SK-N-SH (cell line): Measurements from ENCODE around the gene MCEMP1. TPM values are rescaled to one million over a fixed set of nuclear protein-coding genes. Genes with fewer than 3 reads are reported as not detected.

ENCODE experiments used
- CTCF ChIA-PET: fragments of 300-600, 350-600 bp; formaldehyde crosslinking; extraction: SDS; loops from one replicate; lab custom pipeline; 2021; lab: Yijun Ruan, JAX
- POLR2A ChIA-PET: fragments of 350-600 bp; sonication (Branson Sonifier 250); formaldehyde crosslinking; extraction: SDS; loops from one replicate; lab custom pipeline; 2020; ENCODE audit warnings: antibody characterized with exemption, inconsistent platforms; lab: Yijun Ruan, JAX
- DNase-seq: peaks from one replicate; pipeline ENCODE4 v3.0.0; 2012
- H2AFZ ChIP-seq: fragments of 200-600 bp; sonication (generic); 2 replicates; pipeline ENCODE4 v1.8.1; 2016; ENCODE audit warnings: antibody characterized with exemption, mild to moderate bottlenecking, low read depth
- H3F3A ChIP-seq: fragments of 200-600 bp; sonication (generic); replicated peaks from 2 replicates; pipeline ENCODE3; 2016; ENCODE audit warnings: antibody characterized with exemption, mild to moderate bottlenecking; ENCODE audit not compliant: insufficient read depth
- H3K27ac ChIP-seq, 2 experiments: fragments of 200-500 bp in 1 of 2; fragments of 200-600 bp in 1 of 2; sonication (Bioruptor generic) in 1 of 2; sonication (generic), shearing (Covaris generic) in 1 of 2; 2 replicates each; pipeline versions ENCODE4 v1.5.1 to v1.6.1; 2014 to 2016; ENCODE audit warnings: low read depth in 2 of 2, inconsistent platforms in 1 of 2, low read length in 1 of 2, mild to moderate bottlenecking in 1 of 2, mixed read lengths in 1 of 2
- H3K27me3 ChIP-seq: fragments of 200-600 bp; sonication (generic), shearing (Covaris generic); 2 replicates; pipeline ENCODE4 v1.6.1; 2016; ENCODE audit warnings: mixed run types; ENCODE audit not compliant: insufficient read depth
- H3K36me3 ChIP-seq, 2 experiments: fragments of 200-500 bp in 1 of 2; fragments of 200-600 bp in 1 of 2; sonication (Bioruptor generic) in 1 of 2; sonication (generic) in 1 of 2; replicated peaks in 1 of 2; 2 replicates each; pipeline versions ENCODE3 to v1.5.1; 2014 to 2016; ENCODE audit warnings: low read length in 1 of 2, mild to moderate bottlenecking in 1 of 2; ENCODE audit not compliant: insufficient read depth in 2 of 2, control insufficient read depth in 1 of 2
- H3K4me1 ChIP-seq, 2 experiments: fragments of 200-500 bp in 1 of 2; fragments of 200-600 bp in 1 of 2; sonication (Bioruptor generic) in 1 of 2; sonication (generic), shearing (Covaris generic) in 1 of 2; 2 replicates each; pipeline versions ENCODE4 v1.5.1 to v1.6.1; 2014 to 2016; ENCODE audit warnings: low read depth in 1 of 2, low read length in 1 of 2, mixed run types in 1 of 2; ENCODE audit not compliant: insufficient read depth in 2 of 2, control insufficient read depth in 1 of 2
- H3K4me2 ChIP-seq: fragments of 200-600 bp; sonication (generic), shearing (Covaris generic); 2 replicates; pipeline ENCODE4 v1.6.1; 2017; ENCODE audit warnings: mixed run types
- H3K4me3 ChIP-seq, 2 experiments: fragments of 200-500 bp in 1 of 2; fragments of 200-600 bp in 1 of 2; sonication (Bioruptor generic) in 1 of 2; sonication (generic), shearing (Covaris generic) in 1 of 2; 2 replicates each; pipeline versions ENCODE4 v1.5.1 to v1.8.1; 2014 to 2016; ENCODE audit warnings: low read depth in 2 of 2, inconsistent platforms in 1 of 2, low read length in 1 of 2, mild to moderate bottlenecking in 1 of 2, mixed read lengths in 1 of 2, moderate library complexity in 1 of 2
- H3K79me2 ChIP-seq: fragments of 200-600 bp; sonication (generic); 2 replicates; pipeline ENCODE4 v1.8.1; 2017; ENCODE audit warnings: mild to moderate bottlenecking; ENCODE audit not compliant: insufficient read depth
- H3K9ac ChIP-seq: fragments of 200-600 bp; sonication (generic); 2 replicates; pipeline ENCODE4 v1.6.1; 2017; ENCODE audit warnings: mixed run types
- H3K9me2 ChIP-seq: fragments of 200-600 bp; sonication (generic); 2 replicates; pipeline ENCODE4 v1.6.1; 2017; ENCODE audit warnings: mixed run types
- H3K9me3 ChIP-seq: fragments of 200-600 bp; sonication (generic); 2 replicates; pipeline ENCODE4 v1.6.1; 2017; ENCODE audit warnings: mixed run types, mild to moderate bottlenecking, moderate library complexity
- H4K20me1 ChIP-seq: fragments of 200-600 bp; sonication (generic); 2 replicates; pipeline ENCODE4 v1.6.1; 2017; ENCODE audit warnings: mild to moderate bottlenecking, mixed run types; ENCODE audit not compliant: insufficient read depth
- EP300 ChIP-seq, 2 experiments: IDR thresholded peaks; 2 replicates each; pipeline versions ENCODE4 v1.4.0 to v1.6.1; 2012; ENCODE audit warnings: borderline replicate concordance in 1 of 2, low read depth in 1 of 2, low read length in 1 of 2
- FOSL2 ChIP-seq: IDR thresholded peaks from 2 replicates; pipeline ENCODE4 v1.4.0; 2012; ENCODE audit warnings: low read depth, mild to moderate bottlenecking, moderate library complexity, borderline replicate concordance
- FOXM1 ChIP-seq: IDR thresholded peaks from 2 replicates; pipeline ENCODE4 v1.4.0; 2012; ENCODE audit warnings: low read depth, mild to moderate bottlenecking
- GABPA ChIP-seq: IDR thresholded peaks from 2 replicates; pipeline ENCODE4 v1.4.0; 2012; ENCODE audit warnings: low read depth, mild to moderate bottlenecking
- GATA2 ChIP-seq: sonication (generic); formaldehyde crosslinking; IDR thresholded peaks from 2 replicates; pipeline ENCODE4 v1.5.0; 2020; ENCODE audit warnings: mild to moderate bottlenecking, missing genetic modification reagents
- RAD21 ChIP-seq: IDR thresholded peaks from 2 replicates; pipeline ENCODE4 v1.6.1; 2012; ENCODE audit warnings: mild to moderate bottlenecking, low read length
- RCOR1 ChIP-seq: fragments of 150-350 bp; IDR thresholded peaks from 2 replicates; pipeline ENCODE4 v1.6.1; 2017; ENCODE audit warnings: antibody characterized with exemption, low read length
- SMC3 ChIP-seq: IDR thresholded peaks from 2 replicates; pipeline ENCODE4 v1.6.1; 2012; ENCODE audit warnings: low read depth, low read length, improper control_type of control experiment
- TCF12 ChIP-seq: IDR thresholded peaks from 2 replicates; pipeline ENCODE4 v1.4.0; 2012
- TEAD4 ChIP-seq: IDR thresholded peaks from 2 replicates; pipeline ENCODE4 v1.4.0; 2012; ENCODE audit warnings: mild to moderate bottlenecking, borderline replicate concordance; ENCODE audit not compliant: insufficient read depth
- WGBS: methylation state at CpG from one replicate; pipeline ENCODE4 v1.1.6; 2017; ENCODE audit warnings: low lambda C conversion rate; 5-methylcytosine and 5-hydroxymethylcytosine counted together
- polyA plus RNA-seq, 3 experiments: library from polyadenylated mRNA; depleted of rRNA; stranded (reverse); fragments of >200 nt; gene quantifications; 2 replicates each; pipeline ENCODE4 v1.2.3, GENCODE V29; 2012
- TF ChIP-seq, protein P1 (sequence below): IDR thresholded peaks from 2 replicates; pipeline ENCODE4 v1.4.0; 2012; ENCODE audit warnings: low read depth, borderline replicate concordance
- TF ChIP-seq, protein P2 (sequence below): fragments of 150-350 bp; IDR thresholded peaks from 2 replicates; pipeline ENCODE4 v1.6.1; 2017; ENCODE audit warnings: antibody characterized with exemption, low read length, low read depth, borderline replicate concordance
- TF ChIP-seq, protein P3 (sequence below): IDR thresholded peaks from 2 replicates; pipeline ENCODE4 v1.4.0; 2012; ENCODE audit warnings: low read depth, borderline replicate concordance
- TF ChIP-seq, protein P4 (sequence below): IDR thresholded peaks from 2 replicates; pipeline ENCODE4 v1.6.1; 2012; ENCODE audit warnings: mild to moderate bottlenecking, low read depth, low read length, moderate library complexity

The MCEMP1 gene
- polyA plus RNA-seq, 1 of the 3 experiments (the other 2 are of a cell fraction): not detected

DNA sequence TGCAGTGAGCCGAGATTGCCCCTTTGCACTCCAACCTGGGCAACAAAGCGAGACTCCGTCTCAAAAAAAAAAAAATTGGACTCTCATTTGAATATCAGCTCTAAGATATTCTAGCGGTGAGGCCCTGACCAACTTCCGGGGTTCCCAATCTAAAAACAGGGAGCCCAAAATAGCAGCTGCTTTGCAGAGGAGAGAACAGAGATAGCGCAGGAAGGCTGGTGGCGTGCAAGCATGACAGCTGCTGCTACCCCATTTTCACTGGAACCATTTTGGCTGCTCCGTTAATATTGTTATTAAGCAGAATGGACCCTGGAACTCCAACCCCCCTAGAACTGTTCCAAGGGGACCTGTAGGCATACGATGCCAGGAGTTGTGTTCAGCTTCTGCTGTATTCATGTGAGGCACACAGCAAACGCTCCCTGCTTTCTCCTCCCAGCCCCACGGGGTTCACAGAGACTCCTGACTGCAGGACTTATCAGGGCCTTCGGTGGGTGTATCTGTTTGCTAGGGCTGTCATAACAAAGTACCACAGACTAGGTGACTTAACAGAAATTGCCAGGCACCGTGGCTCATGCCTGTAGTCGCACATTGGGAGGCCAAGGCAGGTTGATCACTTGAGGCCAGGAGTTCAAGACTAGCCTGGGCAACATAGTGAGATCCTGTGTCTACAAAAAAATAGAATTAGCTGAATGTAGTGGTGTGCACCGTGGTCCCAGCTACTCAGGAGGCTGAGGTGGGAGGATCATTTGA lies 28.4 kb upstream of the MCEMP1 start:
- CTCF ChIA-PET: interaction anchor here (1.9 to 5.7 kb wide), 2 partner anchors 32 to 80 kb away, joined by 11 to 43 read pairs; partner anchors contain the start of gene TRAPPC5
- no peaks in the 10 kb centered on the region for H3K9me3 ChIP-seq
- H2AFZ ChIP-seq: no peak overlapping the region
- no peak overlapping the region for H3K9ac ChIP-seq
- H3K4me3 ChIP-seq: no peak overlapping the region
- TF ChIP-seq, protein P1, sequence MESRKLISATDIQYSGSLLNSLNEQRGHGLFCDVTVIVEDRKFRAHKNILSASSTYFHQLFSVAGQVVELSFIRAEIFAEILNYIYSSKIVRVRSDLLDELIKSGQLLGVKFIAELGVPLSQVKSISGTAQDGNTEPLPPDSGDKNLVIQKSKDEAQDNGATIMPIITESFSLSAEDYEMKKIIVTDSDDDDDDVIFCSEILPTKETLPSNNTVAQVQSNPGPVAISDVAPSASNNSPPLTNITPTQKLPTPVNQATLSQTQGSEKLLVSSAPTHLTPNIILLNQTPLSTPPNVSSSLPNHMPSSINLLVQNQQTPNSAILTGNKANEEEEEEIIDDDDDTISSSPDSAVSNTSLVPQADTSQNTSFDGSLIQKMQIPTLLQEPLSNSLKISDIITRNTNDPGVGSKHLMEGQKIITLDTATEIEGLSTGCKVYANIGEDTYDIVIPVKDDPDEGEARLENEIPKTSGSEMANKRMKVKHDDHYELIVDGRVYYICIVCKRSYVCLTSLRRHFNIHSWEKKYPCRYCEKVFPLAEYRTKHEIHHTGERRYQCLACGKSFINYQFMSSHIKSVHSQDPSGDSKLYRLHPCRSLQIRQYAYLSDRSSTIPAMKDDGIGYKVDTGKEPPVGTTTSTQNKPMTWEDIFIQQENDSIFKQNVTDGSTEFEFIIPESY: no peak
- TF ChIP-seq GATA2 (CRISPR knock-in tag) (no peak), RCOR1 (no peak), GABPA (no peak), RAD21 (no peak), TCF12 (no peak), FOSL2 (no peak), SMC3 (no peak), TEAD4 (no peak), FOXM1 (no peak), EP300 (IDR thresholded peaks at IDR 0.05; ENCODE audit: borderline replicate concordance in 1 of 2, low read depth in 1 of 2, low read length in 1 of 2) (no peak)
- TF ChIP-seq, protein P2, sequence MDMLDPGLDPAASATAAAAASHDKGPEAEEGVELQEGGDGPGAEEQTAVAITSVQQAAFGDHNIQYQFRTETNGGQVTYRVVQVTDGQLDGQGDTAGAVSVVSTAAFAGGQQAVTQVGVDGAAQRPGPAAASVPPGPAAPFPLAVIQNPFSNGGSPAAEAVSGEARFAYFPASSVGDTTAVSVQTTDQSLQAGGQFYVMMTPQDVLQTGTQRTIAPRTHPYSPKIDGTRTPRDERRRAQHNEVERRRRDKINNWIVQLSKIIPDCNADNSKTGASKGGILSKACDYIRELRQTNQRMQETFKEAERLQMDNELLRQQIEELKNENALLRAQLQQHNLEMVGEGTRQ: no peak
- TF ChIP-seq, protein P3, sequence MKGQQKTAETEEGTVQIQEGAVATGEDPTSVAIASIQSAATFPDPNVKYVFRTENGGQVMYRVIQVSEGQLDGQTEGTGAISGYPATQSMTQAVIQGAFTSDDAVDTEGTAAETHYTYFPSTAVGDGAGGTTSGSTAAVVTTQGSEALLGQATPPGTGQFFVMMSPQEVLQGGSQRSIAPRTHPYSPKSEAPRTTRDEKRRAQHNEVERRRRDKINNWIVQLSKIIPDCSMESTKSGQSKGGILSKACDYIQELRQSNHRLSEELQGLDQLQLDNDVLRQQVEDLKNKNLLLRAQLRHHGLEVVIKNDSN: no peak
- TF ChIP-seq, protein P4, sequence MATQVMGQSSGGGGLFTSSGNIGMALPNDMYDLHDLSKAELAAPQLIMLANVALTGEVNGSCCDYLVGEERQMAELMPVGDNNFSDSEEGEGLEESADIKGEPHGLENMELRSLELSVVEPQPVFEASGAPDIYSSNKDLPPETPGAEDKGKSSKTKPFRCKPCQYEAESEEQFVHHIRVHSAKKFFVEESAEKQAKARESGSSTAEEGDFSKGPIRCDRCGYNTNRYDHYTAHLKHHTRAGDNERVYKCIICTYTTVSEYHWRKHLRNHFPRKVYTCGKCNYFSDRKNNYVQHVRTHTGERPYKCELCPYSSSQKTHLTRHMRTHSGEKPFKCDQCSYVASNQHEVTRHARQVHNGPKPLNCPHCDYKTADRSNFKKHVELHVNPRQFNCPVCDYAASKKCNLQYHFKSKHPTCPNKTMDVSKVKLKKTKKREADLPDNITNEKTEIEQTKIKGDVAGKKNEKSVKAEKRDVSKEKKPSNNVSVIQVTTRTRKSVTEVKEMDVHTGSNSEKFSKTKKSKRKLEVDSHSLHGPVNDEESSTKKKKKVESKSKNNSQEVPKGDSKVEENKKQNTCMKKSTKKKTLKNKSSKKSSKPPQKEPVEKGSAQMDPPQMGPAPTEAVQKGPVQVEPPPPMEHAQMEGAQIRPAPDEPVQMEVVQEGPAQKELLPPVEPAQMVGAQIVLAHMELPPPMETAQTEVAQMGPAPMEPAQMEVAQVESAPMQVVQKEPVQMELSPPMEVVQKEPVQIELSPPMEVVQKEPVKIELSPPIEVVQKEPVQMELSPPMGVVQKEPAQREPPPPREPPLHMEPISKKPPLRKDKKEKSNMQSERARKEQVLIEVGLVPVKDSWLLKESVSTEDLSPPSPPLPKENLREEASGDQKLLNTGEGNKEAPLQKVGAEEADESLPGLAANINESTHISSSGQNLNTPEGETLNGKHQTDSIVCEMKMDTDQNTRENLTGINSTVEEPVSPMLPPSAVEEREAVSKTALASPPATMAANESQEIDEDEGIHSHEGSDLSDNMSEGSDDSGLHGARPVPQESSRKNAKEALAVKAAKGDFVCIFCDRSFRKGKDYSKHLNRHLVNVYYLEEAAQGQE: no peak
- DNase-seq: no peak
- POLR2A ChIA-PET: no interaction called here
- no peaks in the 10 kb centered on the region for H4K20me1 ChIP-seq
- no peaks in the 10 kb centered on the region for H3F3A ChIP-seq
- peaks cover 0 to 3% of the 10 kb centered on the region in 2 experiments; a peak in 1 of 4 replicates for H3K4me1 ChIP-seq
- H3K9me2 ChIP-seq: no peaks in the 10 kb centered on the region
- H3K27ac ChIP-seq: no peak overlapping the region
- 32% methylated on average over 15 of the region's 15 CpGs for whole genome bisulfite sequencing
- no peaks in the 10 kb centered on the region for H3K79me2 ChIP-seq
- no peak overlapping the region for H3K4me2 ChIP-seq
- H3K27me3 ChIP-seq: peaks cover 51% of the 10 kb centered on the region
- H3K36me3 ChIP-seq: no peaks in the 10 kb centered on the region
